DOHH2 (cell line): Measurements from ENCODE around the gene UBAC2.

Experiments used
- H3F3A ChIP-seq: fragments of 200-600 bp; sonication (generic), shearing (Covaris generic); 2 replicates; pipeline ENCODE4 v1.6.0; 2016; ENCODE audit warnings: antibody characterized with exemption, mild to moderate bottlenecking; ENCODE audit not compliant: control insufficient read depth, insufficient read depth
- H3K27ac ChIP-seq: fragments of 200-600 bp; sonication (generic); 2 replicates; pipeline ENCODE4 v1.5.1; 2014; ENCODE audit warnings: low read depth, mild to moderate bottlenecking, low read length, moderate library complexity
- H3K27me3 ChIP-seq: fragments of 200-600 bp; sonication (generic); 2 replicates; pipeline ENCODE4 v1.6.1; 2014; ENCODE audit warnings: mild to moderate bottlenecking, low read length, mixed read lengths; ENCODE audit not compliant: control insufficient read depth
- H3K36me3 ChIP-seq: fragments of 200-600 bp; sonication (generic); 2 replicates; pipeline ENCODE4 v1.6.1; 2014; ENCODE audit warnings: mild to moderate bottlenecking, low read length, moderate library complexity, mixed read lengths; ENCODE audit not compliant: control insufficient read depth
- H3K4me1 ChIP-seq: fragments of 200-600 bp; sonication (generic); 2 replicates; pipeline ENCODE4 v1.6.1; 2014; ENCODE audit warnings: mild to moderate bottlenecking, low read length, mixed read lengths; ENCODE audit not compliant: control insufficient read depth
- H3K4me2 ChIP-seq: fragments of 200-600 bp; sonication (generic); 2 replicates; pipeline ENCODE4 v1.6.0; 2014; ENCODE audit warnings: mild to moderate bottlenecking, low read length, moderate library complexity
- H3K4me3 ChIP-seq: fragments of 200-600 bp; sonication (generic); 2 replicates; pipeline ENCODE4 v1.5.1; 2014; ENCODE audit warnings: mild to moderate bottlenecking, low read length, mixed read lengths
- H3K79me2 ChIP-seq: fragments of 200-600 bp; sonication (generic); 2 replicates; pipeline ENCODE4 v1.6.1; 2014; ENCODE audit warnings: mild to moderate bottlenecking, low read length, mixed read lengths; ENCODE audit not compliant: control insufficient read depth
- H3K9me2 ChIP-seq: fragments of 200-600 bp; sonication (generic); replicated peaks from 2 replicates; pipeline ENCODE4 v1.6.1; 2014; ENCODE audit warnings: mild to moderate bottlenecking, low read length, mixed read lengths; ENCODE audit not compliant: control insufficient read depth
- H3K9me3 ChIP-seq: fragments of 200-600 bp; sonication (generic); 2 replicates; pipeline ENCODE4 v1.6.1; 2014; ENCODE audit warnings: antibody characterized with exemption, low read length, mixed read lengths; ENCODE audit not compliant: control insufficient read depth, insufficient read depth
- H4K20me1 ChIP-seq: fragments of 200-600 bp; sonication (generic); 2 replicates; pipeline ENCODE4 v1.6.0; 2014; ENCODE audit warnings: low read depth, mild to moderate bottlenecking, antibody characterized with exemption, low read length, moderate library complexity; ENCODE audit not compliant: control insufficient read depth, insufficient read depth
- CTCF ChIP-seq: fragments of 200-600 bp; sonication (generic); IDR thresholded peaks from one replicate; pipeline ENCODE4 v1.5.1; 2014; ENCODE audit warnings: antibody characterized with exemption, mild to moderate bottlenecking, low read depth, low read length; ENCODE audit not compliant: poor library complexity, severe bottlenecking
- EZH2phosphoT487 ChIP-seq: fragments of 200-600 bp; sonication (generic); IDR thresholded peaks from 2 replicates; pipeline ENCODE4 v1.6.1; 2017; ENCODE audit warnings: borderline replicate concordance, mild to moderate bottlenecking, antibody characterized with exemption, low read length, moderate library complexity, mixed read lengths

The UBAC2 gene

GRCh38 chr13:99335603-99336002 lies 134.9 kb downstream of the UBAC2 start:
- Histone ChIP-seq H3K4me2 (no peak overlapping the region), H3K27me3 (no peaks in the 10 kb centered on the region), H3K27ac (no peak overlapping the region), H3K36me3 (peaks cover 5% of the 10 kb centered on the region), H3K4me1 (0 out of 2 replicates have a peak, but pooled peaks cover 3% of the 10 kb centered on the region), H3K79me2 (no peaks in the 10 kb centered on the region), H4K20me1 (no peaks in the 10 kb centered on the region), H3K9me2 (no peaks in the 10 kb centered on the region), H3K9me3 (no peaks in the 10 kb centered on the region), H3F3A (no peaks in the 10 kb centered on the region), H3K4me3 (no peak overlapping the region)
- TF ChIP-seq CTCF (no peak), EZH2phosphoT487 (no peak)

- H3F3A ChIP-seq: no peaks in the 10 kb centered on the region
- no peak overlapping the region for H3K27ac ChIP-seq
- H3K9me2 ChIP-seq: no peaks in the 10 kb centered on the region
- H3K27me3 ChIP-seq: no peaks in the 10 kb centered on the region
- H3K9me3 ChIP-seq: no peaks in the 10 kb centered on the region
- no peaks in the 10 kb centered on the region for H3K79me2 ChIP-seq
- H3K4me2 ChIP-seq: no peak overlapping the region
- no peak for TF ChIP-seq CTCF
- TF ChIP-seq EZH2phosphoT487: no peak
- no peaks in the 10 kb centered on the region for H4K20me1 ChIP-seq
- H3K36me3 ChIP-seq: peaks cover 25% of the 10 kb centered on the region
- 0 out of 2 replicates have a peak, but pooled peaks cover 3% of the 10 kb centered on the region for H3K4me1 ChIP-seq
- H3K4me3 ChIP-seq: no peak overlapping the region
These were observed 138.6 kb downstream of the UBAC2 start for GRCh38 chr13:99339230-99339721.

- no peak overlapping the region for H3K4me3 ChIP-seq
- H4K20me1 ChIP-seq: no peaks in the 10 kb centered on the region
- no peaks in the 10 kb centered on the region for H3K79me2 ChIP-seq
- no peaks in the 10 kb centered on the region for H3K9me2 ChIP-seq
- no peaks in the 10 kb centered on the region for H3F3A ChIP-seq
- no peak overlapping the region for H3K27ac ChIP-seq
- TF ChIP-seq EZH2phosphoT487: no peak
- TF ChIP-seq CTCF: no peak
- H3K9me3 ChIP-seq: no peaks in the 10 kb centered on the region
- H3K4me2 ChIP-seq: no peak overlapping the region
- H3K4me1 ChIP-seq: 0 out of 2 replicates have a peak, but pooled peaks cover 3% of the 10 kb centered on the region
- no peaks in the 10 kb centered on the region for H3K27me3 ChIP-seq
- H3K36me3 ChIP-seq: peaks cover 29% of the 10 kb centered on the region
These were observed 139.2 kb downstream of the UBAC2 start for GRCh38 chr13:99339736-99340397.
